ENCODE data around the gene JAK1.
"Not testable (repeated sequence)": the region's sequence is repeated elsewhere in the genome, so short reads cannot be mapped to it uniquely, and the experiment has no call there.

Gene JAK1

DNA sequence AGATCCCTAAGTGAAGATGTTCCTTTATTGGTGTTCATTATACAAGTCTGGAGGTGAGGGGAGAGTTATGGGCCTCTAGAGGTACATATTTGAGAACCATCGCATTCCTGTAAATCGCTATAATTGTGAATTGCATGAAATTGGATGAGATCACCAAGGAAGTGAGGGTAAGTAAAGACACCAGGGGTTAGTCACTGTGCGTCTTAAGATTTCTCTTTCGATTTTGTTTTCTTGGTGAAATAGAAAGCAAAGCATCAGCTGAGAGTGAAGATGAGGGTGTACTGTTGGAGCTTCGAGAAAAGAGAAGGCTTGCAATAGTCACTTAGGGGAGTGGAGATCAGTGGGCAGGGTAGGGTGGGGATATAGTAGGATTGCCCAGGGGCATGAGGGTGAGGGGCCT lies 139.4 kb downstream of the JAK1 start:
- peak; percentile 24 for DNase-seq
- H3K27ac ChIP-seq = no peak overlapping the region
- in situ Hi-C loops (cut with HindIII; ENCODE audit: low pct_ligation_motif_present, low sequenced_read_pairs) = no loop called here
- TF ChIP-seq, protein P1, sequence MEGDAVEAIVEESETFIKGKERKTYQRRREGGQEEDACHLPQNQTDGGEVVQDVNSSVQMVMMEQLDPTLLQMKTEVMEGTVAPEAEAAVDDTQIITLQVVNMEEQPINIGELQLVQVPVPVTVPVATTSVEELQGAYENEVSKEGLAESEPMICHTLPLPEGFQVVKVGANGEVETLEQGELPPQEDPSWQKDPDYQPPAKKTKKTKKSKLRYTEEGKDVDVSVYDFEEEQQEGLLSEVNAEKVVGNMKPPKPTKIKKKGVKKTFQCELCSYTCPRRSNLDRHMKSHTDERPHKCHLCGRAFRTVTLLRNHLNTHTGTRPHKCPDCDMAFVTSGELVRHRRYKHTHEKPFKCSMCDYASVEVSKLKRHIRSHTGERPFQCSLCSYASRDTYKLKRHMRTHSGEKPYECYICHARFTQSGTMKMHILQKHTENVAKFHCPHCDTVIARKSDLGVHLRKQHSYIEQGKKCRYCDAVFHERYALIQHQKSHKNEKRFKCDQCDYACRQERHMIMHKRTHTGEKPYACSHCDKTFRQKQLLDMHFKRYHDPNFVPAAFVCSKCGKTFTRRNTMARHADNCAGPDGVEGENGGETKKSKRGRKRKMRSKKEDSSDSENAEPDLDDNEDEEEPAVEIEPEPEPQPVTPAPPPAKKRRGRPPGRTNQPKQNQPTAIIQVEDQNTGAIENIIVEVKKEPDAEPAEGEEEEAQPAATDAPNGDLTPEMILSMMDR (IDR thresholded peaks at IDR 0.05; ENCODE audit: low read depth, low read length, missing control alignments) = no peak
- no peaks in the 10 kb centered on the region for H3K36me3 ChIP-seq (replicated peaks)
- no peak overlapping the region for H3K4me3 ChIP-seq (ENCODE audit: low read depth, low read length)
- H3K27me3 ChIP-seq (replicated peaks) = no peaks in the 10 kb centered on the region

DNA sequence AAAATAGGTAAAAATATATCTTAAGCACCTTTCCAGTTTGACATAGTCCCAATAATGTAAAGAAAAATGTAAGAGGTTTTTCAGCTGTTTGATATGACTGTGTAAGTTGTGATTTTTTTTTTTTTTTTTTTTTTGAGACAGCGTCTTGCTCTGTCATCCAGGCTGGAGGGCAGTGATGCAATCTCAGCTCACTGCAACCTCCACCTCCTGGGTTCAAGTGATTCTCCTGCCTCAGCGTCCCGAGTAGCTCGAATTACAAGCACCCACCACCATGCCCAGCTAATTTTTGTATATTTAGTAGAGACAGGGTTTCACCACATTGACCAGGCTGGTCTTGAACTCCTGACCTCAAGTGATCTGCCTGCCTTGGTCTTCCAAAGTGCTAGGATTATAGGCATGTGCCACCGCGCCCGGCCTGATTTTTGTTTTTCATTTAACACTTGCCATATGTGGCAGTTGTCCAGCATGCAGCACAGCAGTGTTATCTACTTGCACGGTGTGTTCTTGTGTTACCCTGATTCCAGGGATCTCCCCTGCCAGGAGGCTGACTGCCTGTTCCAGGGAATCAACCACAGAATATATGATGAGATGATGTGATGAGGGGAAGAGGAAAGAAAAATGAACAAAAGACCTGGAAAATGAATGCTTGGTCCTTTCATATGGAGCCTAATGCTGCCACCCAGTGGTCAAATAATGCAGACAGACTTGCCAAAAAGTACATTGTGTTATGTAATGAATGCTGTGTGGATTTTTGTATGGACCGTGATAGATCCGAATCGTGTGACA lies 142.5 kb downstream of the JAK1 start:
- no peaks in the 10 kb centered on the region for H3K27me3 ChIP-seq (replicated peaks)
- TF ChIP-seq, protein P1 (IDR thresholded peaks at IDR 0.05; ENCODE audit: low read depth, low read length, missing control alignments) = peak; percentile 73
- no peak overlapping the region for H3K4me3 ChIP-seq (ENCODE audit: low read depth, low read length)
- in situ Hi-C loops (cut with HindIII; ENCODE audit: low pct_ligation_motif_present, low sequenced_read_pairs) = no loop called here
- H3K27ac ChIP-seq = no peak overlapping the region
- no peaks in the 10 kb centered on the region for H3K36me3 ChIP-seq (replicated peaks)
- peak; percentile 79 for DNase-seq

DNA sequence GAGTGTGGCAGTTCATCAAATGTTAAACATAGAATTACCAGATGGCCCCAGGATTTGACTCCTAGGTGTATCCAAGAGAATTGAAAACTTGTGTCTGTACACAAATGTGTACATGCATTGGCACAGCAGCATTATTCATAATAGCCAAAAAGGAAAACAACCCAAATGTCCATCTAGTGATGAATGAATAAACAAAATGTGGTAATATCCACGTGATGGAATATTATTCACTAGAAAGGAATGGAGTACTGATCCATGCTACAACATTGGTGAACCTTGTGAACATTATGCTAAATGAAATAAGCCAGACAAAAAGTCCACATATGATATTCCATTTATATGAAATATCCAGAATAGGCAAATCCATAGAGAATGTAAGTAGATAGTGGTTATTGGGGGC lies 143.7 kb downstream of the JAK1 start:
- TF ChIP-seq, protein P1 (IDR thresholded peaks at IDR 0.05; ENCODE audit: low read depth, low read length, missing control alignments) = no peak
- H3K27me3 ChIP-seq (replicated peaks) = no peaks in the 10 kb centered on the region
- in situ Hi-C loops (cut with HindIII; ENCODE audit: low pct_ligation_motif_present, low sequenced_read_pairs) = no loop called here
- no peak for DNase-seq
- H3K27ac ChIP-seq = no peak overlapping the region
- H3K36me3 ChIP-seq (replicated peaks) = no peaks in the 10 kb centered on the region
- H3K4me3 ChIP-seq (ENCODE audit: low read depth, low read length) = no peak overlapping the region

DNA sequence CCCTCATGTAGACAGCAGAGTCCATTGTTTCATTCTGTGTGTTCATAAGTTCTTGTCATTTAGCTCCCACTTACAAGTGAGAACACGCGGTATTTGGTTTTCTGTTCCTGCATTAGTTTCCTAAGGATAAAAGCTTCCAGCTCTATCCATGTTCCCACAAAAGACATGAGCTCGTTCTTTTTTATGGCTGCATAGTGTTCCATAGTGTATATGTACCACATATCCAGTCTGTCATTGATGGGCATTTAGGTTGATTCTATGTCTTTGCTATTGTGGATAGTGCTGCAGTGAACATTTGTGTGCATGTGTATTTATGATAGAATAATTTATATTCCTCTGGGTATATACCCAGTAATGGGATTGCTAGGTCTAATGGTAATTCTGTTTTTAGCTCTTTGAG lies 145.8 kb downstream of the JAK1 start:
- H3K27ac ChIP-seq; H3K36me3 ChIP-seq (replicated peaks); in situ Hi-C loops (cut with HindIII; ENCODE audit: low pct_ligation_motif_present, low sequenced_read_pairs); H3K27me3 ChIP-seq (replicated peaks); DNase-seq; H3K4me3 ChIP-seq (ENCODE audit: low read depth, low read length): not testable (repeated sequence)

DNA sequence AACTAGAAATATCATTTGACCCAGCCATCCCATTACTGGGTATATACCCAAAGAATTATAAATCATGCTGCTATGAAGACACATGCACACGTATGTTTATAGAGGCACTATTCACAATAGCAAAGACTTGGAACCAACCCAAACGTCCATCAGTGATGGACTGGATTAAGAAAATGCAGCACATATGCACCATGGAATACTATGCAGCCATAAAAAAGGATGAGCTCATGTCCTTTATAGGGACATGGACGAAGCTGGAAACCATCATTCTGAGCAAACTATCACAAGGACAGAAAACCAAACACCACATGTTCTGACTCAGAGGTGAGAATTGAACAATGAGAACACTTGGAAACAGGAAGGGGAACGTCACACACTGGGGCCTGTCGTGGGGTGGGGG lies 149.0 kb downstream of the JAK1 start:
- in situ Hi-C loops (cut with HindIII; ENCODE audit: low pct_ligation_motif_present, low sequenced_read_pairs); DNase-seq; H3K4me3 ChIP-seq (ENCODE audit: low read depth, low read length); H3K27me3 ChIP-seq (replicated peaks); H3K27ac ChIP-seq; H3K36me3 ChIP-seq (replicated peaks): not testable (repeated sequence)

DNA sequence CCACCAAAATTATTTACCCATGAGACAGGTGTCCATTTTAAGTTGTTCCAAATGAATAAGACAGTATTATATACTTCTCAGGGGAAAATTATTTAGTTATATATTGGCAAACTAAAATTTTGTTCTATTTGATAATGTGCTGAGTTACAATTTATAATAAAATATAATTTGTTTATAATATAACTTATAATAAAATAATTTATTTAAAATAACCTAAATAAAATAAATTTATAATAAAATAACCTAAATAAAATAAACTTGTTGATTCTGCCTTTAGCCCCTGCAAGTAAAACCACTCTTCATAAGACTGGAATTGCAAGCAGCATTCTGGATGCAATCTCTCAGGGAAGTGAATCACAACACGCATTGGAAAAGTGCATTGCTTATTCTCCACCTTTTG lies 151.9 kb downstream of the JAK1 start:
- H3K4me3 ChIP-seq (ENCODE audit: low read depth, low read length) = no peak overlapping the region
- no peak overlapping the region for H3K27ac ChIP-seq
- TF ChIP-seq, protein P1 (IDR thresholded peaks at IDR 0.05; ENCODE audit: low read depth, low read length, missing control alignments) = no peak
- H3K36me3 ChIP-seq (replicated peaks) = no peaks in the 10 kb centered on the region
- in situ Hi-C loops (cut with HindIII; ENCODE audit: low pct_ligation_motif_present, low sequenced_read_pairs) = no loop called here
- H3K27me3 ChIP-seq (replicated peaks) = no peaks in the 10 kb centered on the region
- DNase-seq = no peak

DNA sequence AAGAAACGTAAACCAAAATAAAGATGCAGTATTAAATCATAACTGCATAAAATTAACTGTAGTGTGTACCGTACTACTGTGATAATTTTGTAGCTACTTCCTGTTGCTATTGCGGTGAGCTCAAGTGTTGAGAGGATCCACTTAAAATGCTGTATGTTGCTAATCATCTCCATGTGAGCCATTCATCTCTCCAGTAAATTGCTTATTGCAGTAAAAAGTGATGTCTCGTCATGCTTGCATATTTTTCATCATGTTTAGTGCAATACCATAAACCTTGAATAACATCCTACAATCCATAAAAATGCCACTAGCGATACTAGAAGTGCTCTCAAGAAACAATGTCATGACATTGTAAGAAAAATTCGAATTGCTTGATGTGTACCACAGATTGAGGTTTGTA lies 155.2 kb downstream of the JAK1 start:
- in situ Hi-C loops (cut with HindIII; ENCODE audit: low pct_ligation_motif_present, low sequenced_read_pairs) = no loop called here
- no peaks in the 10 kb centered on the region for H3K36me3 ChIP-seq (replicated peaks)
- no peak overlapping the region for H3K27ac ChIP-seq
- no peaks in the 10 kb centered on the region for H3K27me3 ChIP-seq (replicated peaks)
- no peak for DNase-seq
- no peak overlapping the region for H3K4me3 ChIP-seq (ENCODE audit: low read depth, low read length)
- TF ChIP-seq, protein P1 (IDR thresholded peaks at IDR 0.05; ENCODE audit: low read depth, low read length, missing control alignments) = no peak

Measured in brain microvascular endothelial cell (primary cell).